SK-N-SH treated with all-trans-retinoic acid at 6 μM for 48 hours (cell line): ENCODE data around the gene TGM1.

ENCODE experiments used
- ATAC-seq: fragments of 200-7000 bp; cut with Tn5 transposase; 3 replicates; pipeline ENCODE4 v1.9.1; 2020; ENCODE audit warnings: mild to moderate bottlenecking, moderate library complexity
- ARNTL ChIP-seq: fragments of 450-650 bp; formaldehyde crosslinking; IDR thresholded peaks from 2 replicates; pipeline ENCODE4 v1.5.0; 2020; ENCODE audit warnings: low read depth, mild to moderate bottlenecking, moderate library complexity, borderline replicate concordance
- BACH2 ChIP-seq: fragments of 250-450 bp; sonication (Bioruptor Pico); IDR thresholded peaks from 2 replicates; pipeline ENCODE4 v1.9.0; 2021; ENCODE audit warnings: mild to moderate bottlenecking, borderline replicate concordance
- CREB5 ChIP-seq: fragments of 250-450 bp; sonication (Bioruptor Pico); IDR thresholded peaks from 2 replicates; pipeline ENCODE4 v1.5.1; 2020; ENCODE audit warnings: low read depth, mild to moderate bottlenecking, moderate library complexity
- CSRNP3 ChIP-seq: fragments of 250-450 bp; sonication (Bioruptor Pico); IDR thresholded peaks from 2 replicates; pipeline ENCODE4 v1.5.1; 2021; ENCODE audit warnings: mild to moderate bottlenecking, moderate library complexity
- ESRRG ChIP-seq: fragments of 250-450 bp; sonication (Bioruptor Pico); IDR thresholded peaks from 2 replicates; pipeline ENCODE4 v1.6.1; 2021; ENCODE audit warnings: mild to moderate bottlenecking
- GLIS3 ChIP-seq: fragments of 250-450 bp; sonication (Bioruptor Pico); IDR thresholded peaks from 2 replicates; pipeline ENCODE4 v1.5.0; 2020; ENCODE audit warnings: mild to moderate bottlenecking, moderate library complexity
- ISL1 ChIP-seq: fragments of 250-450 bp; sonication (Bioruptor Pico); IDR thresholded peaks from 2 replicates; pipeline ENCODE4 v2.1.2; 2022; ENCODE audit warnings: mild to moderate bottlenecking, moderate library complexity
- OSR1 ChIP-seq: fragments of 250-450 bp; sonication (Bioruptor Pico); IDR thresholded peaks from 2 replicates; pipeline ENCODE4 v1.8.0; 2022; ENCODE audit warnings: moderate library complexity, mild to moderate bottlenecking, inconsistent platforms
- PATZ1 ChIP-seq: fragments of 250-450 bp; sonication (Bioruptor Pico); IDR thresholded peaks from 2 replicates; pipeline ENCODE4 v1.8.0; 2020; ENCODE audit warnings: mild to moderate bottlenecking, moderate library complexity, borderline replicate concordance
- POU6F1 ChIP-seq: fragments of 250-450 bp; sonication (Bioruptor Pico); IDR thresholded peaks from 2 replicates; pipeline ENCODE4 v1.8.0; 2021; ENCODE audit warnings: low read depth, mild to moderate bottlenecking, moderate library complexity, borderline replicate concordance
- SNAI2 ChIP-seq: fragments of 250-450 bp; sonication (Bioruptor Pico); IDR thresholded peaks from 2 replicates; pipeline ENCODE4 v1.5.0; 2020; ENCODE audit warnings: mild to moderate bottlenecking, moderate library complexity
- TCF4 ChIP-seq: fragments of 250-450 bp; sonication (Bioruptor Pico); IDR thresholded peaks from 2 replicates; pipeline ENCODE4 v1.8.0; 2021; ENCODE audit warnings: mild to moderate bottlenecking, moderate library complexity, borderline replicate concordance
- TOX ChIP-seq: fragments of 250-450 bp; sonication (Bioruptor Pico); IDR thresholded peaks from 2 replicates; pipeline ENCODE4 v1.8.0; 2021; ENCODE audit warnings: mild to moderate bottlenecking, moderate library complexity, borderline replicate concordance
- TSHZ2 ChIP-seq: fragments of 250-450 bp; sonication (Bioruptor Pico); IDR thresholded peaks from 2 replicates; pipeline ENCODE4 v1.5.0; 2020; ENCODE audit warnings: mild to moderate bottlenecking, moderate library complexity
- ZC3H10 ChIP-seq: fragments of 250-450 bp; sonication (Bioruptor Pico); IDR thresholded peaks from 2 replicates; pipeline ENCODE4 v1.5.1; 2021; ENCODE audit warnings: mild to moderate bottlenecking, moderate library complexity
- ZFP3 ChIP-seq: fragments of 250-450 bp; sonication (Bioruptor Pico); IDR thresholded peaks from 2 replicates; pipeline ENCODE4 v1.5.0; 2020; ENCODE audit warnings: mild to moderate bottlenecking, moderate library complexity
- ZFP30 ChIP-seq: fragments of 450-650 bp; formaldehyde crosslinking; IDR thresholded peaks from 2 replicates; pipeline ENCODE4 v1.5.0; 2022; ENCODE audit warnings: mild to moderate bottlenecking, moderate library complexity
- ZNF565 ChIP-seq: fragments of 450-650 bp; formaldehyde crosslinking; conservative IDR thresholded peaks from 2 replicates; pipeline ENCODE4 v1.5.0; 2020; ENCODE audit warnings: low read depth, mild to moderate bottlenecking, moderate library complexity
- ZNF8 ChIP-seq: fragments of 450-650 bp; formaldehyde crosslinking; IDR thresholded peaks from 2 replicates; pipeline ENCODE4 v1.5.0; 2020; ENCODE audit warnings: mild to moderate bottlenecking, moderate library complexity

TGM1 gene

GRCh38 chr14:24260780-24261157, 2.2 kb downstream of the TGM1 start:
- TF ChIP-seq POU6F1 (CRISPR knock-in tag), result no peak
- no peak for TF ChIP-seq ZNF565 (CRISPR knock-in tag)
- TF ChIP-seq, all 23 proteins: peak for 0
- no peak for ATAC-seq

- ATAC-seq, result no peak
- TF ChIP-seq CREB5 (CRISPR knock-in tag) (no peak), ESRRG (CRISPR knock-in tag) (no peak), ZNF565 (CRISPR knock-in tag) (no peak), POU6F1 (CRISPR knock-in tag) (no peak), ZFP3 (no peak), ISL1 (CRISPR knock-in tag) (no peak), BACH2 (CRISPR knock-in tag) (no peak), PATZ1 (CRISPR knock-in tag) (no peak), TCF4 (no peak), CSRNP3 (CRISPR knock-in tag) (no peak), OSR1 (CRISPR knock-in tag) (no peak), TSHZ2 (CRISPR knock-in tag) (no peak), SNAI2 (CRISPR knock-in tag) (no peak)
These were observed 2.8 kb downstream of the TGM1 start for GRCh38 chr14:24260026-24260779.

- TF ChIP-seq CSRNP3 (CRISPR knock-in tag), result no peak
- no peak for TF ChIP-seq ZFP30 (CRISPR knock-in tag)
- no peak for TF ChIP-seq SNAI2 (CRISPR knock-in tag)
- no peak for TF ChIP-seq OSR1 (CRISPR knock-in tag)
- no peak for TF ChIP-seq ARNTL (CRISPR knock-in tag)
- TF ChIP-seq ISL1 (CRISPR knock-in tag), result no peak
- no peak for TF ChIP-seq PATZ1 (CRISPR knock-in tag)
- TF ChIP-seq ZNF565 (CRISPR knock-in tag), result no peak
- TF ChIP-seq TOX (CRISPR knock-in tag), result no peak
- TF ChIP-seq ZFP3, result no peak
- no peak for TF ChIP-seq ZNF8 (CRISPR knock-in tag)
- no peak for TF ChIP-seq GLIS3 (CRISPR knock-in tag)
- no peak for TF ChIP-seq ZC3H10 (CRISPR knock-in tag)
- TF ChIP-seq, all 23 proteins: peak for 0
- ATAC-seq, result peak; percentile 56
These were observed 3.5 kb downstream of the TGM1 start for GRCh38 chr14:24259282-24260025.
